Gastrocnemius medialis (tissue), 4 donors: ENCODE results near the gene RIC8B. TPM values are rescaled to one million over a fixed set of nuclear protein-coding genes. Genes with fewer than 3 reads are reported as not detected.

Experiments
- ATAC-seq, 2 donors: fragments of 150-250 bp; one replicate each; pipeline ENCODE4 v1.9.1; 2016
- DNase-seq, 2 donors: peaks; one replicate each; pipeline ENCODE4 v3.0.0-alpha.2; 2019
- H3K27ac ChIP-seq, 4 donors: fragments of 200-600 bp; sonication (generic); 1 replicate in 1 of 4; 2 replicates in 3 of 4; pipeline ENCODE4 v1.5.1; 2016 to 2018; ENCODE audit warnings: mild to moderate bottlenecking in 2 of 4, moderate library complexity in 1 of 4
- H3K27me3 ChIP-seq, 3 donors: fragments of 200-600 bp; sonication (generic) in 2 of 3; 1 replicate in 1 of 3; 2 replicates in 2 of 3; pipeline versions ENCODE4 v1.5.1 to v1.6.0; 2016 to 2019; ENCODE audit warnings: mild to moderate bottlenecking in 1 of 3, moderate library complexity in 1 of 3
- H3K36me3 ChIP-seq, 2 donors: fragments of 200-600 bp; sonication (generic) in 1 of 2; one replicate each; pipeline ENCODE4 v1.5.1; 2017 to 2018
- H3K4me1 ChIP-seq, 2 donors: fragments of 200-600 bp; sonication (generic) in 1 of 2; one replicate each; pipeline ENCODE4 v1.5.1; 2016 to 2017; ENCODE audit warnings: mild to moderate bottlenecking in 2 of 2
- H3K4me3 ChIP-seq, 4 donors: fragments of 200-600 bp; sonication (generic) in 3 of 4; 1 replicate in 1 of 4; 2 replicates in 3 of 4; pipeline ENCODE4 v1.5.1; 2016 to 2019; ENCODE audit warnings: mild to moderate bottlenecking in 2 of 4
- H3K9me3 ChIP-seq, 3 donors: fragments of 200-600 bp; sonication (generic) in 2 of 3; 1 replicate in 1 of 3; 2 replicates in 2 of 3; pipeline ENCODE4 v1.5.1; 2016 to 2019
- CTCF ChIP-seq, 5 experiments: fragments of 450-650 bp in 3 of 5; fragments of 200-600 bp in 2 of 5; sonication (generic) in 2 of 5; IDR thresholded peaks in 4 of 5; conservative IDR thresholded peaks in 1 of 5; 1 replicate in 4 of 5; 2 replicates in 1 of 5; pipeline ENCODE4 v1.5.1; 2016 to 2019; ENCODE audit warnings: antibody characterized with exemption in 5 of 5, mild to moderate bottlenecking in 3 of 5, moderate library complexity in 3 of 5
- POLR2A ChIP-seq, 2 donors: fragments of 450-650 bp; IDR thresholded peaks; one replicate each; pipeline ENCODE4 v1.6.1; 2017; ENCODE audit warnings: antibody characterized with exemption in 2 of 2, mild to moderate bottlenecking in 2 of 2, moderate library complexity in 2 of 2
- in situ Hi-C, 4 donors: fragments of 200-750 bp; cut with MboI; loops; one replicate each; pipeline versions ENCODE4 v1.15.0 to v1.8.0; 2017; ENCODE audit warnings: low sequenced_read_pairs in 4 of 4
- intact Hi-C: fragments of 100-400 bp; cut with DNase I; formaldehyde crosslinking; loops from one replicate; pipeline ENCODE4 v1.15.1; 2023; ENCODE audit warnings: low total_unique reads
- total RNA-seq, 4 donors: library from RNA; depleted of rRNA; stranded (reverse); fragments of >200 nt; gene quantifications; one replicate each; pipeline versions ENCODE4 v1.1.0 to v1.2.3, GENCODE V29; 2016

RIC8B gene
- total RNA-seq, 4 donors from 2014 or later = 6.1 to 16.0 (median 10.0) TPM

- in situ Hi-C loops (loop anchor here in 1 of 4 donors (25.0 kb wide), 1 partner anchor 461 kb away; no protein-coding TSS in a partner anchor), intact Hi-C loops (loop anchor here (10.0 kb wide), 1 partner anchor 463 kb away; no protein-coding TSS in a partner anchor)
- ATAC-seq (no peak), DNase-seq (no peak)
- Histone ChIP-seq H3K36me3 (peaks cover 0 to 16% of the 10 kb centered on the region in 2 donors), H3K4me1 (no peaks in the 10 kb centered on the region), H3K27me3 (no peaks in the 10 kb centered on the region), H3K27ac (no peak overlapping the region), H3K9me3 (no peaks in the 10 kb centered on the region), H3K4me3 (no peak overlapping the region)
- TF ChIP-seq CTCF (IDR thresholded peaks at IDR 0.05 in 4 of 5, conservative IDR thresholded peaks at IDR 0.05 in 1 of 5) (no peak), POLR2A (IDR thresholded peaks at IDR 0.05) (no peak)
These were observed 73.4 kb downstream of the RIC8B start for GRCh38 chr12:106847861-106848260.

- Histone ChIP-seq H3K4me1 (peaks cover 0 to 6% of the 10 kb centered on the region in 2 donors), H3K4me3 (no peak overlapping the region), H3K27ac (no peak overlapping the region), H3K9me3 (no peaks in the 10 kb centered on the region), H3K27me3 (no peaks in the 10 kb centered on the region), H3K36me3 (peaks cover 0 to 8% of the 10 kb centered on the region in 2 donors)
- no peak for ATAC-seq
- DNase-seq = no peak
- intact Hi-C loops (no loop called here), in situ Hi-C loops (no loop called here)
- TF ChIP-seq CTCF (IDR thresholded peaks at IDR 0.05 in 4 of 5, conservative IDR thresholded peaks at IDR 0.05 in 1 of 5) (no peak), POLR2A (IDR thresholded peaks at IDR 0.05) (no peak)
These were observed 76.8 kb downstream of the RIC8B start for GRCh38 chr12:106851306-106851705.

- Histone ChIP-seq H3K9me3 (no peaks in the 10 kb centered on the region), H3K27ac (no peak overlapping the region), H3K27me3 (no peaks in the 10 kb centered on the region), H3K4me3 (no peak overlapping the region), H3K4me1 (peaks cover 0 to 6% of the 10 kb centered on the region in 2 donors), H3K36me3 (no peaks in the 10 kb centered on the region)
- intact Hi-C loops = no loop called here
- no peak for DNase-seq
- no peak for ATAC-seq
- TF ChIP-seq POLR2A (IDR thresholded peaks at IDR 0.05) (no peak), CTCF (IDR thresholded peaks at IDR 0.05 in 4 of 5, conservative IDR thresholded peaks at IDR 0.05 in 1 of 5) (no peak)
- in situ Hi-C loops = no loop called here
These were observed 80.2 kb downstream of the RIC8B start for GRCh38 chr12:106854723-106855122.

GRCh38 chr12:106855221-106855758, 80.8 kb downstream of the RIC8B start:
- peaks cover 0 to 2% of the 10 kb centered on the region in 2 donors for H3K36me3 ChIP-seq
- in situ Hi-C loops = no loop called here
- H3K27ac ChIP-seq = no peak overlapping the region

More at GRCh38 chr12:106855221-106855758, 80.8 kb downstream of the RIC8B start:
- intact Hi-C loops = no loop called here
- peaks cover 0 to 6% of the 10 kb centered on the region in 2 donors for H3K4me1 ChIP-seq
- H3K27me3 ChIP-seq = no peaks in the 10 kb centered on the region
- H3K4me3 ChIP-seq = no peak overlapping the region
- DNase-seq (no peak), ATAC-seq (no peak)
- TF ChIP-seq POLR2A (IDR thresholded peaks at IDR 0.05) (no peak), CTCF (IDR thresholded peaks at IDR 0.05 in 4 of 5, conservative IDR thresholded peaks at IDR 0.05 in 1 of 5) (no peak)
- H3K9me3 ChIP-seq = no peaks in the 10 kb centered on the region
